AG09309 (cell line): ENCODE measurements around the gene DOCK2.
"Not testable (repeated sequence)": the region's sequence is repeated elsewhere in the genome, so short reads cannot be mapped to it uniquely, and the experiment has no call there.

Source experiments
- DNase-seq: peaks from one replicate; pipeline ENCODE4 v3.0.0-alpha.2; 2010; ENCODE audit warnings: low read depth
- H3K4me3 ChIP-seq: 2 replicates; pipeline ENCODE4 v1.5.1; 2011; ENCODE audit warnings: mild to moderate bottlenecking, low read depth, low read length, moderate library complexity; ENCODE audit not compliant: control insufficient read depth
- TF ChIP-seq, protein P1 (sequence below): IDR thresholded peaks from 2 replicates; pipeline ENCODE4 v1.5.1; 2011; ENCODE audit warnings: mild to moderate bottlenecking, low read depth, low read length, inconsistent platforms; ENCODE audit not compliant: insufficient read depth, control insufficient read depth; ENCODE audit errors: missing control alignments

The DOCK2 gene

DNA sequence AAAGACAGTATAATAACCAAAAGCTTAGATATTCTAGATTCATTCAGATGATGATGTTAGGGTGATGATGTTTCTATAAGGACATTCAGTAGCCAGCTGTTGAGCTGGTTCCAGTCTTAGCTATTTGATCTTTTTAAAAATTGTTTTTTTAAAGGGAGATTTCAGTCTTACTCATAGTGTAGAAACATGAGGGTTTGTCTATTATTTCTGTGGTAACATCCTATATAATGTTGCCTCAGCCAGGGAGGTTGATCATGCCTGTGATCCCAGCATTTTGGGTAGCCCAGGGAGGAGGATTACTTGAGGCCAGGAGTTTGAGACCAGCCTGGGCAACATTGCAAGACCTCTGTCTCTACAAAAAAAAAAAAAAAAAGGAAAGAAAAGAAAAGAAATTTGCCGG, 167.8 kb downstream of the DOCK2 start:
- no peak overlapping the region for H3K4me3 ChIP-seq
- TF ChIP-seq, protein P1, sequence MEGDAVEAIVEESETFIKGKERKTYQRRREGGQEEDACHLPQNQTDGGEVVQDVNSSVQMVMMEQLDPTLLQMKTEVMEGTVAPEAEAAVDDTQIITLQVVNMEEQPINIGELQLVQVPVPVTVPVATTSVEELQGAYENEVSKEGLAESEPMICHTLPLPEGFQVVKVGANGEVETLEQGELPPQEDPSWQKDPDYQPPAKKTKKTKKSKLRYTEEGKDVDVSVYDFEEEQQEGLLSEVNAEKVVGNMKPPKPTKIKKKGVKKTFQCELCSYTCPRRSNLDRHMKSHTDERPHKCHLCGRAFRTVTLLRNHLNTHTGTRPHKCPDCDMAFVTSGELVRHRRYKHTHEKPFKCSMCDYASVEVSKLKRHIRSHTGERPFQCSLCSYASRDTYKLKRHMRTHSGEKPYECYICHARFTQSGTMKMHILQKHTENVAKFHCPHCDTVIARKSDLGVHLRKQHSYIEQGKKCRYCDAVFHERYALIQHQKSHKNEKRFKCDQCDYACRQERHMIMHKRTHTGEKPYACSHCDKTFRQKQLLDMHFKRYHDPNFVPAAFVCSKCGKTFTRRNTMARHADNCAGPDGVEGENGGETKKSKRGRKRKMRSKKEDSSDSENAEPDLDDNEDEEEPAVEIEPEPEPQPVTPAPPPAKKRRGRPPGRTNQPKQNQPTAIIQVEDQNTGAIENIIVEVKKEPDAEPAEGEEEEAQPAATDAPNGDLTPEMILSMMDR: no peak
- DNase-seq: no peak

DNA sequence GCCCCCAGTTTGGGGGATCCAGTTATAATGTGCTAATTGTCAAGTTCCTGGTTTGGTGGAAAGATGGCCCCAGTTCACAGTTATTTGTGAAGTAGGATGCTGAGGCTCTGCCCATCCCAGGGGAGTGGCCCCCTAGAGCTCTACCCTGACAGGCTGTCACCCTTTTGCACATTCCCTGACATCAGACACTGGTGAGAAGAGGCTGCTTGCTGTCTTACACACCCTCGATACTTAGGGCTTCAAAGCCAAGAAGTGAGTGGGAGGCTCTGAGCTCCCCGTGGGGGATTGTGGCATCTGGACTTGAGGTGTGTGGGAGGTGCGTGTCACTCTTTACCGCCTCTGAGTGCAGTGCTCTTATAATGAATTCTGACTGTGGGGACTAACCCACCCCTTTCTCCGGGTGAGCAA, 168.5 kb downstream of the DOCK2 start:
- DNase-seq: no peak
- no peak overlapping the region for H3K4me3 ChIP-seq
- TF ChIP-seq, protein P1: no peak

DNA sequence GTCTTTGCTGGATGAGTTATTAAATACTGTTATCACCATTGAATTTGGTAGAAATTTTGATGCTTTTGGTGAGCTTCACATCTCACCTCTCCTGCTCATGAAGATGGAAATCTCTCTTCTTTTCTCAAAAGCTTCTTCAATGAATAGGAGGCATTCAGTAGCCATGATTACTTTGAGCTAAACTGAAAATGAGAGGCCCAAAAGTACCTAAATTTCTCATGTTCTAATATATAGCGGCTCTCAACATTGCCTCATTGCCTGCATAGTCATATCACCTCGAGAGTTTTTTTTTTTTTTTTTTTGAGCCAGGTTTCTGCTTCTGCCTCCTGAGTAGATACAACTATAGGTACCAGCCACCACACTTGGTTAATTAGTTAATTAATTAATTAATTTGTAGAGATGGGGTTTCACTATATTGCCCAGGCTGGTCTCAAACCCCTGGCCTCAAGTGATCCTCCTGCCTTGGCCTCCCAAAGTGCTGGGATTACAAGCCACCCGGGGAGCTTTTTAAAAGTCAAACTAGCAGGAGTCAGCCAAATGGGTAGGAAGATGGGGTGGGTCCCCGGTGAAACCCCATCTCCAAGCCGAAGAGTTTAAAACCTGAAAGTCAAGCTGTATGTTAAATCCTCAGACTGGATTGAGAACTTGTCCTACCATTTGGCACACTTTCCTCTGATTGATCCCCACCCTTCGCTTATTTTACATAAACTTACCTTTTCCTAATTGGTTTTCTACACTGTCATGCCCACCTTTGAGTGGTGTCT, 169.0 kb downstream of the DOCK2 start:
- H3K4me3 ChIP-seq: no peak overlapping the region
- TF ChIP-seq, protein P1: no peak
- DNase-seq: no peak

DNA sequence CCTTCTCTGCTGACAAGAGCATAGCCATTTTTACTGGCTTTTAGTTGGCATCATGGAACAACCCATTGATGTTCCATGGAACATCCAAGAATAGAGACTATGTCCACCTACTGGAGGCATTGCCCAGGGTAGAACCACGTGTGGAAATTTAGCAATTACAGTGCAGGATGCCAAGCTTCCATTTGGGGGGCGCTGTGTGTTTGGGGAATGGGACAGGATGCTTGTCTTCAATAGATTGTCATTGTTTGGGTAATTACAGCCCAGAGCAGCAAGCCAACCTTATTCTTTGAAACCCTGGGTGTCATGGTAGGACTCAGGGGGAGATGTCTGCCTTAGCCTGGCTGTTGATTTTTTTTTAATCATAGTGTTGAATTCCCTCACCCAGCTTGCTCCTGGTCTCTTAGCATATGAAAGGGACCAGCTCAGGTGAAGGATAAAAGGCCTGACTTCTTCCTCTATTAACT, 171.1 kb downstream of the DOCK2 start:
- no peak for DNase-seq
- no peak overlapping the region for H3K4me3 ChIP-seq
- TF ChIP-seq, protein P1: no peak

DNA sequence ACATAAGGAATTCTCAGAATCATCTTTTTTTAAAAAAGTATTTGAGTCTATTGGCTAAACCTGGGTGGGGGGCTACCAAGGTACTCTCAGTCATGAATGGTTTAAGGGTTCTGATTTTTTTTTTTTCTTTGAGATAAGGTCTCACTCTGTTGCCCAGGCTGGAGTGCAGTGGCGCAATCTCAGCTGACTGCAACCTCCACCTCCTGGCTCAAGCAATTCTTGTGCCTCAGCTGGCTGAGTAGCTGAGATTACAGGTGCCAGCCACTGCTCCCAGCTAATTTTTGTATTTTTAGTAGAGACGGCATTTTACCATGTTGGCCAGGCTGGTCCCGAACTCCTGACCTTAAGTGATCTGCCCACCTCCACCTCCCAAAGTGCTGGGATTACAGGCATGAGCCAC, 171.8 kb downstream of the DOCK2 start:
- H3K4me3 ChIP-seq, DNase-seq: not testable (repeated sequence)

DNA sequence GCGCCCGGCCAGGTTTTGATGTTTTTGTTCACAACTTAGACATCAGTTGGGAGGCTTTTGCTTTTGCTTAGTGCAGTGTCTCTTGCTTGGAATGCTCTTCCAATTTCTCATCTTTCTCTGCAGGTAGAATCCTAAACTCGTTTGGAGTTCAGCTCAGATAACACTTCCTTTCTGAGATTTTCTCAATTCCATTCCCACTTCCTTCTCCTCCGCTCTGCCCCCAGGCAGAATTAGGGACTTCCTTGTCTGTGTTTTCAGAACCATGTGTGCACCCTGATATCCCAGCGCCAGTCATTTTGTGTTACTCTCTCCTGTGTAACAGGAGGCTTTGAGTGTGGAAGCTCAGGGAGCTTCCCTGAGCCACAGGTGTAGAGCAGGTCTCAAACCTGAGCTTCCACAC, 172.2 kb downstream of the DOCK2 start:
- DNase-seq: no peak
- TF ChIP-seq, protein P1: no peak
- H3K4me3 ChIP-seq: no peak overlapping the region

DNA sequence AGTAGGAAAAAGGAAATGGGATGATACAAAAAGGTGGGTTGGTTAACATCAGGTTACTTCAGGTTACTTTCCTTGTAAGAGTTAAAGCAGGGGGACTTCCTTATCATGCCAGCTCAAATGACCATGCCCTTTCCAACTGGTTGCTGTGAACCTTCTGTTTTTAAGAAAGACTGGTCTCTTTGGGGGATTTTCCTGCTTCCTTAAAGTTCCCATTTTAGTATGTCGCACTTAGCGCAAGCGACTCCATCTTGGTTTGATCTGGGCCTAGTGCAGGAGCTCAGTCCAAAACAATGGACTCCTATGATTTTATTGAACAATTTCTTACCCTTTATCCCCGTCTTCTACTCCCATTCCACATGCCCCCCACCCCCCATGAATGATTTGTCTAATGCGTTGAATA, 173.4 kb downstream of the DOCK2 start:
- TF ChIP-seq, protein P1: no peak
- H3K4me3 ChIP-seq: no peak overlapping the region
- DNase-seq: no peak
